ENCODE measurements around the gene ALG9. TPM values are rescaled to one million over a fixed set of nuclear protein-coding genes. Genes with fewer than 3 reads are reported as not detected.
A peak's percentile ranks its signal among the peaks of the same experiment; 100 is the strongest.

ALG9 gene
- total RNA-seq, 1 experiment from 2014 or later: 23.7 TPM

DNA sequence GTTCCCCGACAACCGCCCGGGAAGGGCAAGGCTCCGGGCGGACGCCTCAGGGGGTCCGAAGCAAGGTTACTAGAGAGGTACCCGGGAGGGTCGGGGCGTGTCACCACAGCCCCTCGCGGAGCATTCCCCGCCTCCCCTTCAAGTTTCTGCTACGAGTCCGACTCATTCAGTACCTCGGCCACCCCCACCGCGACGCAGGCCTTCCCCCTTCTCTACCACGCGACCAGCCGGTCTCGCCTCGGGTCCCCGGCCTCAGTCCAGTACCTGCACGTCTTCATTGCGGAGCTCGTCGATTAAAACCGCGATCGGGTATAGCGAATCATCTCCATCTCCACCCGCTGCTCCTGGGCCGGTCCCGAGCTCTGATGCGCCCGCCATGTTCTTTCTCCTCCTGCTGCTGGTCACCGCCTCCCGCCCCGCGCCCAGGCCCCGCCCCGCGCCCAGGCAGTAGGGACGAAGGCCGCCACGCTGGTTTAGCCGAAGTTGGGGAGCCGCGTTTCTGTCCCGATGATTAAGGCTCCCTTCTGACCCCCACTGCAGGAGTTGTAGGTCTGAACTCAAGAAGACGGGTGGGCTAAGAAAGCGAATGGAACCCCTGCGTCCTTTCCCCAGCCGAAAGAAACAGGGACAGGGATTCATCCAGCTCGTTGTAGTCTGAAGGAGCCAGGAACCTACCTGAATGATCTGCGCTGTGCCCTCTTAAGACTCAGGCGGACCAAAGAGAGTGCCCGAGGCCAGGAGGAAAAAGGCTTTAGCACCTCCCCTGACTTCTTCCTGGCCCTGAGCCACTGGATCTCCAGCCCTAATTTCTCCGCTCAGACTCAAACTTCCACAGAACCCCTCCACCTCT is 105.2 kb downstream of the ALG9 start, which contains the start of gene PPP2R1B:
Gene PPP2R1B (minus strand): TSS at position 406 of the 850 bp plus-strand sequence. CDS start 28 bp downstream, at position 378.
- POLR2A ChIA-PET: interaction anchor here (1.3 to 1.4 kb wide), 3 partner anchors 12 to 168 kb away, joined by 3 read pairs; partner anchors contain the start of gene SIK2
- RAD21 ChIA-PET (ENCODE audit: low non-redundant PET in 1 of 2, low total read pairs in 2 of 2, uncharacterized antibody in 2 of 2, unreplicated experiment in 2 of 2): interaction anchor here (0.6 to 1.2 kb wide), 3 partner anchors 26 to 165 kb away, joined by 3 to 6 read pairs (median 4); no protein-coding TSS in a partner anchor
- Histone ChIP-seq H3K9me3 (ENCODE audit: control insufficient read depth in 1 of 2, insufficient read depth in 1 of 2, low read depth in 1 of 2, low read length in 2 of 2) (no peaks in the 10 kb centered on the region), H3K36me3 (ENCODE audit: control insufficient read depth in 1 of 2, insufficient read depth in 2 of 2, low read length in 2 of 2) (peaks cover 15 to 16% of the 10 kb centered on the region in 2 experiments; a peak in 2 of 4 replicates), H3K9me2 (ENCODE audit: insufficient read depth) (no peaks in the 10 kb centered on the region), H3K4me2 (ENCODE audit: low read length) (peak within 1 kb of the TSS; percentile 79), H3K27me3 (ENCODE audit: insufficient read depth, low read length) (no peaks in the 10 kb centered on the region), H3K27ac (ENCODE audit: low read depth, low read length) (peak within 1 kb of the TSS; percentile 49), H2AFZ (ENCODE audit: low read depth, low read length, poor library complexity, severe bottlenecking) (peak within 1 kb of the TSS; percentile 95), H4K20me1 (ENCODE audit: insufficient read depth) (no peaks in the 10 kb centered on the region), H3K4me1 (ENCODE audit: control insufficient read depth in 1 of 2, insufficient read depth in 2 of 2, low read length in 2 of 2) (peaks cover 5 to 21% of the 10 kb centered on the region in 2 experiments), H3K4me3 (replicated peaks in 1 of 2; ENCODE audit: low read depth in 1 of 2, low read length in 2 of 2) (peak within 1 kb of the TSS; percentile 87 to 91), H3K79me2 (ENCODE audit: insufficient read depth, low read length) (peaks cover 15% of the 10 kb centered on the region), H3K9ac (ENCODE audit: low read length) (peak within 1 kb of the TSS; percentile 85)
- ATAC-seq (peak; percentile 97), DNase-seq (ENCODE audit: low read depth, low spot score) (peak; percentile 23)
- intact Hi-C loops (cut with micrococcal nuclease): no loop called here
- peak; percentile 91 for TF ChIP-seq YY1 (IDR thresholded peaks at IDR 0.05; ENCODE audit: extremely low read depth, insufficient replicate concordance, low read depth, low read length)
- TF ChIP-seq EZH2phosphoT487 (IDR thresholded peaks at IDR 0.05; ENCODE audit: borderline replicate concordance): no peak
- no peak for TF ChIP-seq ZNF274 (IDR thresholded peaks at IDR 0.05; ENCODE audit: low read depth, low read length)
- TF ChIP-seq, protein P1, sequence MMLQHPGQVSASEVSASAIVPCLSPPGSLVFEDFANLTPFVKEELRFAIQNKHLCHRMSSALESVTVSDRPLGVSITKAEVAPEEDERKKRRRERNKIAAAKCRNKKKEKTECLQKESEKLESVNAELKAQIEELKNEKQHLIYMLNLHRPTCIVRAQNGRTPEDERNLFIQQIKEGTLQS (IDR thresholded peaks at IDR 0.05): no peak
- TF ChIP-seq ZFX (IDR thresholded peaks at IDR 0.05): peak; percentile 78
- peak; percentile 74; the same call in 1 of the 2 replicates for TF ChIP-seq POLR2AphosphoS5 (IDR thresholded peaks at IDR 0.05; ENCODE audit: low read depth, low read length)
- TF ChIP-seq, protein P2, sequence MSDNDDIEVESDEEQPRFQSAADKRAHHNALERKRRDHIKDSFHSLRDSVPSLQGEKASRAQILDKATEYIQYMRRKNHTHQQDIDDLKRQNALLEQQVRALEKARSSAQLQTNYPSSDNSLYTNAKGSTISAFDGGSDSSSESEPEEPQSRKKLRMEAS (IDR thresholded peaks at IDR 0.05): peak; percentile 62
- peak; percentile 76 for TF ChIP-seq POLR2A (IDR thresholded peaks at IDR 0.05; ENCODE audit: borderline replicate concordance, extremely low read depth, insufficient read depth, insufficient read length)
- peak; percentile 80 for TF ChIP-seq SIN3A (IDR thresholded peaks at IDR 0.05; ENCODE audit: low read depth)
- no peak for TF ChIP-seq ELF1 (IDR thresholded peaks at IDR 0.05; ENCODE audit: borderline replicate concordance, low read depth)
- BruUV-seq (replicated peaks): TSS peak; percentile 97
- CTCF ChIA-PET: interaction anchor here (1.1 to 3.5 kb wide), 5 partner anchors 10 to 179 kb away, joined by 3 to 27 read pairs (median 5); no protein-coding TSS in a partner anchor

All from HCT116 (cell line).